ENCODE results near the gene TADA2A.

The TADA2A gene

GRCh38 chr17:37465069-37465616 is 58.5 kb downstream of the TADA2A start:
- Histone ChIP-seq H4K20me1 (ENCODE audit: insufficient read depth, low read length, poor library complexity, severe bottlenecking) (no peaks in the 10 kb centered on the region), H3K4me2 (ENCODE audit: low read depth, low read length, poor library complexity, severe bottlenecking) (no peak overlapping the region), H3K27me3 (ENCODE audit: insufficient read depth, low read length, poor library complexity, severe bottlenecking) (no peaks in the 10 kb centered on the region), H3K9ac (ENCODE audit: low read depth, low read length, poor library complexity, severe bottlenecking) (no peak overlapping the region), H3K79me2 (ENCODE audit: insufficient read depth, low read length) (no peaks in the 10 kb centered on the region), H2AFZ (ENCODE audit: low read length) (no peak overlapping the region), H3K36me3 (ENCODE audit: insufficient read depth, low read length) (peaks cover 61% of the 10 kb centered on the region; the same call in 1 of the 2 replicates), H3K4me1 (ENCODE audit: insufficient read depth, low read length, poor library complexity, severe bottlenecking) (no peaks in the 10 kb centered on the region), H3F3A (ENCODE audit: low read depth) (no peaks in the 10 kb centered on the region), H3K4me3 (ENCODE audit: low read length, poor library complexity, severe bottlenecking) (no peak overlapping the region), H3K9me3 (ENCODE audit: insufficient read depth, low read depth, low read length) (no peaks in the 10 kb centered on the region), H3K9me2 (replicated peaks; ENCODE audit: low read depth, low read length) (no peaks in the 10 kb centered on the region)
- TF ChIP-seq CTCF (conservative IDR thresholded peaks at IDR 0.05; ENCODE audit: low read length) (no peak), EZH2phosphoT487 (IDR thresholded peaks at IDR 0.05; ENCODE audit: borderline replicate concordance) (no peak)

DNA sequence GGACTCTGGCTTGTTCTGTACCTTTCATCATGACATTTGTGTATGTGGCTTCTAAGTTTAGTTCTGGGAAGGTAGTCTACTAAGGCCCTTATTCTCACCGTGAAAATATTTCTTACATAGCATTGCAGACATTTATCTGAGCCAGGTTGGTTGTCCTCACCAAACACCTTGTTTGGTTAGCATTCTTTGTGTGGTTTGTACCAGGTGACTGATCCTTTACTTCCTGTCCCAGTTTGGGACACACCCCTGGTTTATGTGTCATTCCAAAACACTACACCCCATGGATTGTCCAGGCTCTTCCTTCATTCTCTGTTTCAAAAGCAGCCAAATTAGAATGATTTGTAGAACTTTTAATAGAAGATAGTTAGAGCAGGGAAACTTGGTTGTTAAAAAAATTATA is 59.8 kb downstream of the TADA2A start:
- H3K27me3 ChIP-seq (ENCODE audit: insufficient read depth, low read length, poor library complexity, severe bottlenecking): no peaks in the 10 kb centered on the region
- no peak overlapping the region for H3K4me3 ChIP-seq (ENCODE audit: low read length, poor library complexity, severe bottlenecking)
- no peaks in the 10 kb centered on the region for H3K9me2 ChIP-seq (replicated peaks; ENCODE audit: low read depth, low read length)
- no peak for TF ChIP-seq CTCF (conservative IDR thresholded peaks at IDR 0.05; ENCODE audit: low read length)
- no peak for TF ChIP-seq EZH2phosphoT487 (IDR thresholded peaks at IDR 0.05; ENCODE audit: borderline replicate concordance)
- H3K9me3 ChIP-seq (ENCODE audit: insufficient read depth, low read depth, low read length): no peaks in the 10 kb centered on the region
- H2AFZ ChIP-seq (ENCODE audit: low read length): no peak overlapping the region
- H4K20me1 ChIP-seq (ENCODE audit: insufficient read depth, low read length, poor library complexity, severe bottlenecking): no peaks in the 10 kb centered on the region
- no peak overlapping the region for H3K4me2 ChIP-seq (ENCODE audit: low read depth, low read length, poor library complexity, severe bottlenecking)
- peaks cover 65% of the 10 kb centered on the region; the same call in 1 of the 2 replicates for H3K36me3 ChIP-seq (ENCODE audit: insufficient read depth, low read length)
- H3K79me2 ChIP-seq (ENCODE audit: insufficient read depth, low read length): no peaks in the 10 kb centered on the region
- H3F3A ChIP-seq (ENCODE audit: low read depth): no peaks in the 10 kb centered on the region
- no peaks in the 10 kb centered on the region for H3K4me1 ChIP-seq (ENCODE audit: insufficient read depth, low read length, poor library complexity, severe bottlenecking)
- H3K9ac ChIP-seq (ENCODE audit: low read depth, low read length, poor library complexity, severe bottlenecking): no peak overlapping the region

DNA sequence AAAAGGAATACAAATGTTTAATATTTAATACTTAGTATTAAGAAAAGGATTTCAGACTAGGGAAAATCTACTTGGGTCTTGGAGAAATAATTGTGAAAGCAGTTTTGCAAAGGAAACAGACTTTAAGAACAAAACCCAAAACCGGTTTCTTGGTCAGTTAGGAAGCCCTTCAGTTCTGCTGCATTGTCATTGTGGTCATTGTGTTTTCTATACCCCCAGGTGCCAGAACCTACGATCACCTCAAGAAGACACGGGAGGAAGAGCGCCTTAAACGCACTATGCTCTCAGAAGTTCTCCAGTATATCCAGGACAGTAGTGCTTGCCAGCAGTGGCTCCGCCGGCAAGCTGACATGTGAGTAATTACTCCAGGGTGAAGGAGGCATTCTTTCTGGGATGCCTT is 63.5 kb downstream of the TADA2A start:
- H3K4me1 ChIP-seq (ENCODE audit: insufficient read depth, low read length, poor library complexity, severe bottlenecking): no peaks in the 10 kb centered on the region

More for the DNA sequence above, 63.5 kb downstream of the TADA2A start:
- no peaks in the 10 kb centered on the region for H3F3A ChIP-seq (ENCODE audit: low read depth)
- no peak overlapping the region for H2AFZ ChIP-seq (ENCODE audit: low read length)
- TF ChIP-seq EZH2phosphoT487 (IDR thresholded peaks at IDR 0.05; ENCODE audit: borderline replicate concordance) (no peak), CTCF (conservative IDR thresholded peaks at IDR 0.05; ENCODE audit: low read length) (no peak)
- no peaks in the 10 kb centered on the region for H3K79me2 ChIP-seq (ENCODE audit: insufficient read depth, low read length)
- no peak overlapping the region for H3K9ac ChIP-seq (ENCODE audit: low read depth, low read length, poor library complexity, severe bottlenecking)
- no peaks in the 10 kb centered on the region for H3K27me3 ChIP-seq (ENCODE audit: insufficient read depth, low read length, poor library complexity, severe bottlenecking)
- no peaks in the 10 kb centered on the region for H3K9me2 ChIP-seq (replicated peaks; ENCODE audit: low read depth, low read length)
- no peak overlapping the region for H3K4me2 ChIP-seq (ENCODE audit: low read depth, low read length, poor library complexity, severe bottlenecking)
- no peaks in the 10 kb centered on the region for H3K9me3 ChIP-seq (ENCODE audit: insufficient read depth, low read depth, low read length)
- no peak overlapping the region for H3K4me3 ChIP-seq (ENCODE audit: low read length, poor library complexity, severe bottlenecking)
- H4K20me1 ChIP-seq (ENCODE audit: insufficient read depth, low read length, poor library complexity, severe bottlenecking): no peaks in the 10 kb centered on the region
- peaks cover 79% of the 10 kb centered on the region for H3K36me3 ChIP-seq (ENCODE audit: insufficient read depth, low read length)

Data from Loucy (cell line).